ENCODE data around the gene PRKCD.
"Not testable (repeated sequence)": the region's sequence is repeated elsewhere in the genome, so short reads cannot be mapped to it uniquely, and the experiment has no call there.

PRKCD gene

DNA sequence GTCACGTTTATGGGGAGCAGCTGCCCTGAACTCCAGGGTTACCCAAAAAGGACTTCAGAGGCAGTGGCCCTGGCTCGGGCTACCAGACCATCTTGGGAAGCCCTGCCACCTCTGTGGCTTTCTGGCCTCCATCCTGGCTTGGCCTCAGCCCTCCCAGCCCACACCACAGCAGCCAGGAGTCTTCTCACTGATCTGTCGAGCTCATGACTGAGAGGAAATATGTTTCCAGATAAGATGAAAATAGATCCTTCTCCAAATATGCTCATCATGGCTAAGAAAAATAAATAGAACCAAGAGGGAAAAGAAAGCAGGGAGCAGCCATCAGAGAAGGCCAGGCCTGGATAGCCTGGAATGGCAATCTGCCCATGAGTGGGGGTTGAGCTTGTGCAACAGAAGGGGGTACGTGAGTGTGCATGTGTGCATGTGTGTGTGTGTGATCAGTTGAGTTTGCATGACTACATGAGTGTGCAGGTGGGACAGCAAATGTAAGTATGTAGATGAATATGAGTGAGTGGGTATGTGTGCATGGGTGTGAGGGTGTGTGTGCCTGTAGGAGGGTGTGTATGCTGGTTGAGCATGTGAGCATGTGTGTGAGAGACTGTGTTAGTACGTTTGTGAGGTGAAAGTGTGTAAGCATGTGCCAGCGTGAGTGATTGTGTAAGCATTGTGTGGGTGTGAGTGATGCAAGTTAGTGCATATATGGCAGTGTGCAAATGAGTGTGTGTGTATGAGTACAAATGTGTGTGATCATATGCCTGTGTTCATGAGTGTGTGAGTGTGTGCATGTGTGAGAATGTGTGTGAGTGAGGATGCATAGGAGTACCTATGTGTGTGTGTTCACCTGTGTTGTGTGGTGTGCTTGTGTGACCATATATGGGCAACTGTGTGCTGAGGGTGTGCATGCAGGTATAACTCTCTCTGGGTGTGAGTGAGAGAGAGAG, 20.8 kb upstream of the PRKCD start:
- DNase-seq (ENCODE audit: low read depth): no peak

DNA sequence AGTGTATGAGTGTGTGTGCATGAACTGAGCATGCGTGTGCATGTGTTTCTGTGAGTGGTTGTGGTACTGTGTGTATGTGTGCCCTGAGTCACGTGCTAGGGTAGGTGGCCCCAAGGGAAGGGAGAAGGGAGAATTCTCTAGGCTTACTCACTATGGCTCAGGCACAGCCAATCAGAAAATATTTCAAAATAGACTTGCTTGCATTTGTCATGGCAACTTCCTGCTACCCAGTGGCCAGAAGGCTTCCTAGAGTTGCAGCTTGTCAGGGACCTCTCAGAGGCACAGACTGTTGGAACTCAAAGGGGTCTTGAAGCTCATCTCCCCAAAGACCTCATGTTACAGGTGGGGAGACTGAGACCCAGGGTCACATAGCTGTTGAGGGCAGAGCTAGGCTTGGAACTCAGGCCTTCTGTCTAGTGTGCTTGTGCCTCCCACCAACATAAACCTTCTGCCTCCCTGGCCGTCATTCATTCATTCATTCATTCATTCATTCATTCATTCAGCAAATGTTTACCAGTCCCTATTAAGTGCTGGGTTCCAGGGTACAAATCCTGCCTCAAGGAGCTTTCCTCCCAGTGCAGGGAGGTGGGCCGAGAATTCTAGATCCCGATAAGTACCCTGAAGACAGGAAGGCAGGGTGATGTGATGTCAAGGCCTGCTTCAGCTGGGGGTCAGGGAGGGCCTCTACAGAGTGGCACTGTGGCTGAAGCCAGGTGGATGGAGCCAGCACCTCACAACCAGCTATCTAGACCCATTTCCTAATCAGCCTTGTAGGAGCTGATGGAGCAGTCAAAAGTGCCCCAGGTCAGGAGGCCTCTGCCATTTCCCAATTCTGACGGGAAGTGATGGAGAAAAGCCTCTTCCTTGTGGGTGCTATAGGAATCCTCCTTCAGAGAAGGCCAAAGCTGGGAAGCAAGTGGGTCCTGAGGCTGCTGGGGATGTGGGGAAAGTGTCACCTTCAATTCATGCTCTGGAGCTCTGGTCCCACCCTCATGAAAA, 19.9 kb upstream of the PRKCD start:
- DNase-seq (ENCODE audit: low read depth): no peak

DNA sequence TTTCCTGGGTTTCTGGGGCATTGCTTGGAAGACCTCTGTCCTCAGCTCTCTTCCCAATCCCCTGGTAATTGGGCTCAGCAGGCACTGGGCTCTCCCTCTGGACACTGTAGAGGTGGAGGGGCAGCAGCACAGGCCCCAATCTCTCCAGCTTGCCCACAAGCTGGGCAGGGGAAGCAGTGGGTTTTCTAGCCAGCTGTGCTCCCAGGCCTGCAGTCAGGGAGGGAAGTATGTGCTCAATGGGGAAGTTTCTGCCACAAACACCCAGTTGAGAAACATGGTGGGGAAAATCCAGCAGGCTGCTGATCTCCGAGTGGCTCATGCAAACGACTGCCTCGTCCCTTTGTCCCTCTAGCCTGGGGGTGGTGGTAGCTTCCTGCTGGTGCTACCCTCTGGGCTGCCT, 18.0 kb upstream of the PRKCD start:
- DNase-seq (ENCODE audit: low read depth): no peak

DNA sequence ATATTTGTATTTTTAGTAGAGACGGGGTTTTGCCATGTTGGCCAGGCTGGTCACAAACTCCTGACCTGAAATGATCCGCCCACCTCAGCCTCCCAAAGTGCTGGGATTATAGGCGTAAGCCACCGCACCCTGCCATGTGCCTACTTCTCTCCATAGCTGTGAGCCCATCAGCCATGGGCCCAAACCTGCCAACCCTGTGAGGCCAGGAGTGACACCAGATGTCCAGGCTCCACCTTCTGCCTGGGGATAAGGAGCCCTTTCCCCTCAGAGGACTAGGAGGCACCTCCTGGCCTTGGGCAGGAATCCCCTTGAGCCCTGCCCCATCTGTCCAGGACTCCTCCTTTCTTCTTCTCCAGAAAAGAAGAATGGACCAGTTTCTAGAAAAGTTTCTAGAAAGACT, 16.6 kb upstream of the PRKCD start:
- no peak for DNase-seq (ENCODE audit: low read depth)

DNA sequence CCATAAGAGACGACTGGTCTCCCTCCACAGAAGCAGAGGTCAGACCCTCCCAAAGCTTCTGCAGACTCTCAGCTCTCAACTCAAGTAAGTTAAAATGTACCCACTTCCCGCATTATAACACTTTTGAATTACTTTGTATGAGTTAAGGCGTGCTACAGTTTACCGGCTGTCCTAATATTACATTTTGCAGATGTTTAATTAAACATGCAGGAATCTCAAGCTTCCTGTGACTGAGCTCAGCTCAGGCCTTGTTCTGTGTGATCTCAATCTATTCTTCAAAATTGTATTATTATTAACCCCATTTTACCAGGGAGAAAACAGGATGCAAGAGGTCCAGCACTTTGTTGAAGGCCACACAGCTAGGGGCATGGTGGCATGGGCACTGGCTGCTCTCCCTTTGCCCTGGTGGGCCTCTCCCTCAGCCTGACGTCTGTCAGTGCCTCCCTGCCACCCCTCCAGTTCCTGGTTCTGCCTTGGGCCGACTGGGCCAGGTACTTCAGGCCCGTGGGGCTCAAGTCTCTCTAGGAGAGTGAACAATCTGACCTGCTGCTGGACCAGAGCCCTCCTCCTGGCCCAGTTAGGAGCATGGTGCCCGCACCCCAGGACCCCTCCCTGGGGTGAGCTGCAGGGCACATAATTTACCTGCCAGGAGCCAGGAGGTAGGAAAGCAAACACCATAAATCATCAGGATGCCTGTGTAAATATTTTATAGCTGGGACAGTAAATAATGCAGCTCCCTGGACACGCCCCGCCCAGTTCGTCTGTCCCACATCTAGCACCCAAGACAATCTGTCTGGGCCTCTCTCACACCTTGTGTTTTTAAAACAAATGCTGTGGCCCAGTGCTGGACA, 15.9 kb upstream of the PRKCD start:
- DNase-seq (ENCODE audit: low read depth): no peak

- no peak for DNase-seq (ENCODE audit: low read depth)
These were observed 15.3 kb upstream of the PRKCD start for GRCh38 chr3:53145713-53146080.

GRCh38 chr3:53146319-53146891, 14.6 kb upstream of the PRKCD start:
- no peak for DNase-seq (ENCODE audit: low read depth)

DNA sequence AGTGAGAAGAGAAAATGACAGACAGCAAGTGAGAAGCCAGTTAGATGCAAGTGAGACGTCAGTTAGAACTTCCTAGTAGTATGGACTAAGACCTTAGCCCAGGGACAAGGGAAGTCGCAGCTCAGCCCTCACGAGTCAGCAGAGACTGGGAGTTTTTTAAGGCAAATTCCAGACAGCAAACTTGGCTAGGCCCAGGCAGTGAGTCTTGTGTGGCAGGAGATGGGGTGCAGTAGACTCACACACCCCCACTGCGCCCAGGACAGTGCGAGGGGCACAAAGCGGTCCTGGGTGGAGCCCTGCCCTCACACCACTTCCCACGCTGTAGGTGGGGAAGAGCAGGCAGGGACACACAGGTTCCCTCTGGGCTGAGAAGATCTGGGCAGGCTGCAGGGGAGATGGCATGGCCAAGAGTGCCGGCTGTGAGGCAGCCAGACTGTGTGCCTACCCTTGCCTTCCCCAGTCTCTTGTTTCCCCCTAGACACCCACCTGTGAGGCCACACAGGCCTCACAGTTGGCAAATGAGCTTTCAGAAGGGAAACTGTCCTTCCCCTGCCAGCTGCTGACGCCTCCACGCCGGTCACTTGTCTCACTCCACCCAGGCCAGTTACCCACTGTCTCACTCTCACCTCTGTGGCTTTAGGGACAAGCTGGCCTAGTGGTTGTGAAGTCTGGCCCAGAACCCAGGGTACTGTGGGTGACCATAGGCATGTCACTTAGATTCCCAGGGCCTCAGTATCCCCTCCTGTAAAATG, 13.7 kb upstream of the PRKCD start:
- no peak for DNase-seq (ENCODE audit: low read depth)

GRCh38 chr3:53147903-53148400, 13.1 kb upstream of the PRKCD start:
- DNase-seq (ENCODE audit: low read depth): no peak

GRCh38 chr3:53149006-53149690, 11.9 kb upstream of the PRKCD start:
- no peak for DNase-seq (ENCODE audit: low read depth)

DNA sequence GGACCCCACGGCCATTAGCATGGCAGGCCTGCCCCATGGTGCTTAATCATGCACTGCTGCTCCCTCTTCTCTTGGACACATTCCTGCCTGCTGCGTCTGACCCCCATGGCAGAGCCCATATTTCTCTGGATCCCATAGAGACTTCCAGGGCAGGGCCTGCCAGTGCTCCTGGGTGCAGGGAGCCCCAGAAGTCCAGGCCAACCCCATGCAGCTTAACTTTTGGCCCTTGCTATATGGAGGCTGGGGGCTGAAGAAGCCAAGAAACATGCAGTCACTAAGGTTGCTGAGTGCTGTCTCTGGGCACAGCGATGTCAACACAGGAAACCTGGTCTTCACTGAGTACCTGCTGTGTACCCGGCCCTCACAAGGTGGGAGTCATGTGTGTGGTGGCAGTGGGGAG, 11.3 kb upstream of the PRKCD start:
- no peak for DNase-seq (ENCODE audit: low read depth)

- no peak for DNase-seq (ENCODE audit: low read depth)
These were observed 10.5 kb upstream of the PRKCD start for GRCh38 chr3:53150247-53151085.

- DNase-seq (ENCODE audit: low read depth): not testable (repeated sequence)
These were observed 9.9 kb upstream of the PRKCD start for GRCh38 chr3:53151086-53151438.

DNA sequence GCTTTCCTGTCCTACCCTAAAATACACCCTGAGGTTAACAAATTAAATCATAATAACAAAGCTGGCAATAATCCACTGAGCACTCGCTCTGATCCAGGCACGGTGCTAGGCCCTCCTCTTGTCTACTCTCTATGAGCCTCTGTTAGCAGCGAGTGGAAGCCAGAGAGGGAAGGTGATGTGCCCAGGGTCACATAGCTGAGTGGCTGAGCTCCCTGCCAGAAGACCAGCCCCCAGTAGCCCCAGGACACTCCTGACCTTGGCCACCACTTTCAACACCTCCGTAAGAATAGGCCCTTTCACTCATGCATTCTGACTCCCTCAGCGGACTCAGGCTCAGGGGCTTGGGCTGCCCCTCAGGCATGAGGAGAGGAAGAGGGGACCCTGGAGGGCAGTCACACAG, 9.5 kb upstream of the PRKCD start:
- DNase-seq (ENCODE audit: low read depth): no peak

- DNase-seq (ENCODE audit: low read depth): no peak
These were observed 8.9 kb upstream of the PRKCD start for GRCh38 chr3:53151870-53152660.

DNA sequence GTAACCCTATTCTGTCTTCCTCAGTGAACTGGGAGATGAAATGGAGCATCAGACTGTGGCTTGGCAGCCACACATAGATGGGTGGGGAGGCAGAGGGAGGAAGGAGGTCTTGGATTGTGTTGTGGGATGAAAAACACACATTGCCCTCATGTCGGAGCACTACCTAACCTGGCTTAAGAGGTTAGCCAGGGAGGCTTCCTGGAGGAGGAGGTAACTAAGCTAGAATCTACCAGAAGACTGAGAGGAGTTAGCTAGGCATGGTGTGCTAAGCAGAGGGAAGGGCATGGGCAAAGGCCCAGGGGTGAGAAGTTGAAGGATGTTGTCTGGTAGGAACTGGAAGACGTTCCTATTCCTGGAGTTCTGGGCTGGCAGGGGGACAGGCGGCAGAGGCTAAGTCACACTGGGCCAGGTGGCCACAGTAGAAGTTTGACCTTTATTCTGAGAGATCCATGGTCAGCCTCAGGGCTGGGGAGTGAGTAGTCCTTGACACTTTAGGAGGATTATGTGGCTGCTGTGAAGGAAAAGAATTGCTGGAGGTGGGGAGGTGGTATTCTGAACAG, 7.7 kb upstream of the PRKCD start:
- DNase-seq (ENCODE audit: low read depth): no peak

DNA sequence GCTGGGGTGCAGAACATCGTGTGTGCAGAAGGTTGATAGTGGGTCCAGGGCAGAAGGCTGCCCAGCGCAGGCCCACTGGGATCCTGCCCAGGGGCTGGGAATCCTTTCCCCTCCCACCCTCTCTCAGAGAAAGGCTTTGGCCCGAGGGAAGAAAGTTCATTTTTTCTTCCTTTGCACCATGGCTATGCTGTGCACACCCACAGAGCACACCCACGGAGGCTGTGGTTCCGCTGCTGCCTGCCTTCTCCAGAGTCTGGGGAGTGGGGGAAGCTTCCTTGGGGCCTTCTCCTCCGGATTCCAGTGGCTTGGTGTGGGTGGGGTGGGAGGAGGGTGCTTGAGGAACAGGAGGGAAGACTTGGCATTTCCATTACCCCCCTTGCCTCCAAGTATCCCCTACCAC, 7.0 kb upstream of the PRKCD start:
- no peak for DNase-seq (ENCODE audit: low read depth)

GRCh38 chr3:53154881-53155285, 6.1 kb upstream of the PRKCD start:
- no peak for DNase-seq (ENCODE audit: low read depth)

All from activated T-cell treated with anti-CD3 and anti-CD28 coated beads for 48 hours (primary cell).